GM23248 (cell line): Measurements from ENCODE around the gene DYNLT5.

Source experiments
- EZH2 ChIP-seq: fragments of 200-600 bp; sonication (generic); IDR thresholded peaks from 2 replicates; pipeline ENCODE4 v1.6.1; 2018; ENCODE audit warnings: antibody characterized with exemption, mild to moderate bottlenecking; ENCODE audit not compliant: insufficient read depth, poor library complexity, severe bottlenecking
- EZH2phosphoT487 ChIP-seq: fragments of 200-600 bp; sonication (generic); IDR thresholded peaks from 2 replicates; pipeline ENCODE4 v1.6.1; 2018; ENCODE audit warnings: antibody characterized with exemption, moderate library complexity, mild to moderate bottlenecking, low read depth; ENCODE audit not compliant: insufficient read depth

DNA sequence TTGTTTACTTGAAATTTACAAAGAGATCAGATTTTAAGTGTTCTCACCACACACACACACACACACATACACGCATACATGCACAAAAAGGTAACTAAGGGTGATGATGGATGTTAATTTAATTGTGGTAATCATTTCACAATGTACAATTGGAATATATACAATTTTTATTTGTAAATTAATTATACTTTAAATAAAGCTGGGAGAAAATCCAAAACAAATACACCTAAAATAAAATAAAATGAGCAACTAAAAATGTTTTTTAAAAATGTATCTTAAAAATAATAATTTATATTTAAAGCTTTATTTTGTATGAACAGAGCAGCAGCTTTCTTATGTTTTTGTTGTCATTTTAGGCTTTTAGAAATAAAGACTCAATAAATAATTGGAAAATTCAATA, 57.0 kb downstream of the DYNLT5 start:
- TF ChIP-seq EZH2 (no peak), EZH2phosphoT487 (no peak)
